NB4 (cell line): ENCODE results near the gene UBR2.

ENCODE experiments used
- MAX ChIP-seq: IDR thresholded peaks from 2 replicates; pipeline ENCODE4 v1.6.1; 2011; ENCODE audit warnings: low read depth, low read length
- MYC ChIP-seq: IDR thresholded peaks from 2 replicates; pipeline ENCODE4 v1.6.1; 2011; ENCODE audit warnings: low read depth, low read length
- POLR2A ChIP-seq: IDR thresholded peaks from 2 replicates; pipeline ENCODE4 v1.6.1; 2011; ENCODE audit warnings: mild to moderate bottlenecking; ENCODE audit not compliant: insufficient read length; ENCODE audit errors: extremely low read depth
- TF ChIP-seq, protein P1 (sequence below): IDR thresholded peaks from one replicate; pipeline ENCODE4 v1.5.1; 2012; ENCODE audit warnings: low read depth, low read length

- TF ChIP-seq MAX (no peak), MYC (no peak), POLR2A (no peak)
- TF ChIP-seq, protein P1, sequence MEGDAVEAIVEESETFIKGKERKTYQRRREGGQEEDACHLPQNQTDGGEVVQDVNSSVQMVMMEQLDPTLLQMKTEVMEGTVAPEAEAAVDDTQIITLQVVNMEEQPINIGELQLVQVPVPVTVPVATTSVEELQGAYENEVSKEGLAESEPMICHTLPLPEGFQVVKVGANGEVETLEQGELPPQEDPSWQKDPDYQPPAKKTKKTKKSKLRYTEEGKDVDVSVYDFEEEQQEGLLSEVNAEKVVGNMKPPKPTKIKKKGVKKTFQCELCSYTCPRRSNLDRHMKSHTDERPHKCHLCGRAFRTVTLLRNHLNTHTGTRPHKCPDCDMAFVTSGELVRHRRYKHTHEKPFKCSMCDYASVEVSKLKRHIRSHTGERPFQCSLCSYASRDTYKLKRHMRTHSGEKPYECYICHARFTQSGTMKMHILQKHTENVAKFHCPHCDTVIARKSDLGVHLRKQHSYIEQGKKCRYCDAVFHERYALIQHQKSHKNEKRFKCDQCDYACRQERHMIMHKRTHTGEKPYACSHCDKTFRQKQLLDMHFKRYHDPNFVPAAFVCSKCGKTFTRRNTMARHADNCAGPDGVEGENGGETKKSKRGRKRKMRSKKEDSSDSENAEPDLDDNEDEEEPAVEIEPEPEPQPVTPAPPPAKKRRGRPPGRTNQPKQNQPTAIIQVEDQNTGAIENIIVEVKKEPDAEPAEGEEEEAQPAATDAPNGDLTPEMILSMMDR, result no peak
Observed at GRCh38 chr6:42550277-42550676, 13.6 kb upstream of the UBR2 start.
